ENCODE data around the gene USP53.
"Not testable (repeated sequence)": the region's sequence is repeated elsewhere in the genome, so short reads cannot be mapped to it uniquely, and the experiment has no call there.

USP53 gene

GRCh38 chr4:119244344-119244743 lies 31.8 kb downstream of the USP53 start:
- Histone ChIP-seq H4K8ac (ENCODE audit: low read length) (no peak overlapping the region), H3K9ac (ENCODE audit: low read length) (peak overlapping the region; percentile 14), H2AFZ (ENCODE audit: low read depth, low read length) (no peak overlapping the region), H2BK12ac (ENCODE audit: low read length in 2 of 2) (no peak overlapping the region), H3K4me3 (ENCODE audit: insufficient read depth in 1 of 2, low read depth in 1 of 2, low read length in 2 of 2) (no peak overlapping the region), H3K27ac (ENCODE audit: low read length, poor library complexity, severe bottlenecking) (no peak overlapping the region), H2BK5ac (ENCODE audit: low read depth, low read length, poor library complexity, severe bottlenecking) (no peak overlapping the region), H2AK5ac (ENCODE audit: low read length, severe bottlenecking) (no peak overlapping the region), H3K9me3 (ENCODE audit: control insufficient read depth, low read length) (no peaks in the 10 kb centered on the region), H2BK15ac (ENCODE audit: low read depth, poor library complexity, severe bottlenecking) (no peak overlapping the region), H3K4ac (ENCODE audit: low read depth in 1 of 2, low read length in 2 of 2) (no peak overlapping the region), H3K14ac (ENCODE audit: low read length in 2 of 2) (no peak overlapping the region), H3K4me2 (ENCODE audit: low read length, poor library complexity, severe bottlenecking) (no peak overlapping the region), H3K79me1 (replicated peaks; ENCODE audit: low read length, poor library complexity, severe bottlenecking) (peaks cover 5% of the 10 kb centered on the region), H3K4me1 (ENCODE audit: control insufficient read depth, insufficient read depth, low read depth, low read length) (no peaks in the 10 kb centered on the region), H3K36me3 (ENCODE audit: control insufficient read depth in 1 of 2, insufficient read depth in 2 of 2, low read depth in 1 of 2, low read length in 2 of 2) (peaks cover 0 to 99% of the 10 kb centered on the region in 2 experiments), H3K18ac (ENCODE audit: low read depth in 1 of 2, low read length in 2 of 2) (no peak overlapping the region), H3K23ac (ENCODE audit: low read length in 2 of 2) (no peak overlapping the region), H4K91ac (ENCODE audit: low read length) (no peak overlapping the region), H3K27me3 (ENCODE audit: control insufficient read depth in 1 of 2, insufficient read depth in 1 of 2, low read length in 2 of 2) (no peaks in the 10 kb centered on the region), H2BK120ac (ENCODE audit: low read depth, low read length) (no peak overlapping the region)
- DNase-seq = no peak
- 97% methylated on average over 3 of the region's 3 CpGs for WGBS

GRCh38 chr4:119244832-119245231 lies 32.3 kb downstream of the USP53 start:
- no peak overlapping the region for H2BK5ac ChIP-seq (ENCODE audit: low read depth, low read length, poor library complexity, severe bottlenecking)
- H2BK120ac ChIP-seq (ENCODE audit: low read depth, low read length) = no peak overlapping the region
- peak overlapping the region; percentile 14 for H3K9ac ChIP-seq (ENCODE audit: low read length)
- no peaks in the 10 kb centered on the region for H3K27me3 ChIP-seq (ENCODE audit: control insufficient read depth in 1 of 2, insufficient read depth in 1 of 2, low read length in 2 of 2)
- no peak overlapping the region for H2BK15ac ChIP-seq (ENCODE audit: low read depth, poor library complexity, severe bottlenecking)
- no peak for DNase-seq
- no peak overlapping the region for H2AK5ac ChIP-seq (ENCODE audit: low read length, severe bottlenecking)
- no peaks in the 10 kb centered on the region for H3K4me1 ChIP-seq (ENCODE audit: control insufficient read depth, insufficient read depth, low read depth, low read length)
- no peak overlapping the region for H3K23ac ChIP-seq (ENCODE audit: low read length in 2 of 2)
- H3K36me3 ChIP-seq (ENCODE audit: control insufficient read depth in 1 of 2, insufficient read depth in 2 of 2, low read depth in 1 of 2, low read length in 2 of 2) = peaks cover 0 to 97% of the 10 kb centered on the region in 2 experiments
- no peak overlapping the region for H3K4me3 ChIP-seq (ENCODE audit: insufficient read depth in 1 of 2, low read depth in 1 of 2, low read length in 2 of 2)
- H3K79me1 ChIP-seq (replicated peaks; ENCODE audit: low read length, poor library complexity, severe bottlenecking) = peaks cover 5% of the 10 kb centered on the region
- no peaks in the 10 kb centered on the region for H3K9me3 ChIP-seq (ENCODE audit: control insufficient read depth, low read length)
- no peak overlapping the region for H4K8ac ChIP-seq (ENCODE audit: low read length)
- no peak overlapping the region for H2BK12ac ChIP-seq (ENCODE audit: low read length in 2 of 2)
- H4K91ac ChIP-seq (ENCODE audit: low read length) = no peak overlapping the region
- no peak overlapping the region for H3K27ac ChIP-seq (ENCODE audit: low read length, poor library complexity, severe bottlenecking)
- H3K4ac ChIP-seq (ENCODE audit: low read depth in 1 of 2, low read length in 2 of 2) = no peak overlapping the region
- no peak overlapping the region for H3K14ac ChIP-seq (ENCODE audit: low read length in 2 of 2)
- H3K4me2 ChIP-seq (ENCODE audit: low read length, poor library complexity, severe bottlenecking) = no peak overlapping the region
- H3K18ac ChIP-seq (ENCODE audit: low read depth in 1 of 2, low read length in 2 of 2) = no peak overlapping the region
- no peak overlapping the region for H2AFZ ChIP-seq (ENCODE audit: low read depth, low read length)

DNA sequence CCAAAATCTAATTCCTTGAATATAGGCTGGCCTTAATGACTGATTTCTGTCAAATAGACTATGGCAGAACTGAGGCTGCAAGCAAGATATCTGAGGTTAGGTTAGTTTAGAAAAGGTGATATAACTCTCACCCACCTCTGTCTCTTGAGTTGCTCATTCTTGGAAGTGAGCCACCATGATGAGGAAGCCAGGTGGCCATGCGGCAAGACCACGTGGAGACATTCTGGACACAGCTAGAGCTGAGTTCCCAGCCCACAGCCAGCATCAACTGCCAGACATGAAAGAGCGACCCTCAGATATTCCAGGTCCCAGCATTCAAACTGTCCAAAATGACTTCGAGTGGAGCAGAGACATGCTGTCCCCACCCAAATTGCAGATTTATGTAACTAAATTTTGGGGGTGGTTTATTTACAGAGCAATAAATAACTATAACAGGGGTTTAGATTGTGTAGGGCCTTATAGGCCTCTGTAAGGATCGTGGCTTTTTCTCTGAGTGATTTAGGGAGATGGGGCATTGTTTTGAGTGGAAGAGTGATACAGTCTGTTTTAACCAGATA lies 33.7 kb downstream of the USP53 start:
- Histone ChIP-seq H3K79me1 (replicated peaks; ENCODE audit: low read length, poor library complexity, severe bottlenecking) (peaks cover 5% of the 10 kb centered on the region), H3K27ac (ENCODE audit: low read length, poor library complexity, severe bottlenecking) (no peak overlapping the region), H3K9me3 (ENCODE audit: control insufficient read depth, low read length) (no peaks in the 10 kb centered on the region), H3K4me3 (ENCODE audit: insufficient read depth in 1 of 2, low read depth in 1 of 2, low read length in 2 of 2) (no peak overlapping the region), H3K4me1 (ENCODE audit: control insufficient read depth, insufficient read depth, low read depth, low read length) (no peaks in the 10 kb centered on the region), H2AK5ac (ENCODE audit: low read length, severe bottlenecking) (no peak overlapping the region), H3K36me3 (ENCODE audit: control insufficient read depth in 1 of 2, insufficient read depth in 2 of 2, low read depth in 1 of 2, low read length in 2 of 2) (peaks cover 0 to 96% of the 10 kb centered on the region in 2 experiments), H3K9ac (ENCODE audit: low read length) (peak overlapping the region; percentile 4), H2AFZ (ENCODE audit: low read depth, low read length) (no peak overlapping the region), H4K91ac (ENCODE audit: low read length) (no peak overlapping the region), H4K8ac (ENCODE audit: low read length) (no peak overlapping the region), H3K14ac (ENCODE audit: low read length in 2 of 2) (no peak overlapping the region), H3K4me2 (ENCODE audit: low read length, poor library complexity, severe bottlenecking) (no peak overlapping the region), H3K18ac (ENCODE audit: low read depth in 1 of 2, low read length in 2 of 2) (no peak overlapping the region), H3K27me3 (ENCODE audit: control insufficient read depth in 1 of 2, insufficient read depth in 1 of 2, low read length in 2 of 2) (no peaks in the 10 kb centered on the region), H2BK5ac (ENCODE audit: low read depth, low read length, poor library complexity, severe bottlenecking) (no peak overlapping the region), H2BK12ac (ENCODE audit: low read length in 2 of 2) (no peak overlapping the region), H3K4ac (ENCODE audit: low read depth in 1 of 2, low read length in 2 of 2) (no peak overlapping the region), H2BK120ac (ENCODE audit: low read depth, low read length) (no peak overlapping the region), H3K23ac (ENCODE audit: low read length in 2 of 2) (no peak overlapping the region), H2BK15ac (ENCODE audit: low read depth, poor library complexity, severe bottlenecking) (no peak overlapping the region)
- 93% methylated on average over 5 of the region's 5 CpGs for WGBS
- no peak for DNase-seq

DNA sequence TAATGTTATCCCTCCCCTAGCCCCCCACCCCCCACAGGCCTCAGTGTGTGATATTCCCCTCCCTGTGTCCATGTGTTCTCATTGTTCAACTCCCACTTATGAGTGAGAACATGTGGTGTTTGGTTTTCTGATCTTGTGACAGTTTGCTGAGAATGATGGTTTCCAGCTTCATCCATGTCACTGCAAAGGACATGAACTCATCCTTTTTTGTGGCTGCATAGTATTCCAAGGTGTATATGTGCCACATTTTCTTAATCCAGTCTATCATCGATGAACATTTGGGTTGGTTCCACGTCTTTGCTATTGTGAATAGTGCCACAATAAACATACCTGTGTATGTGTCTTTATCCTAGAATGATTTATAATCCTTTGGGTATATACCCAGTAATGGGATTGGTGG lies 38.5 kb downstream of the USP53 start:
- not testable (repeated sequence) for H2BK120ac ChIP-seq (ENCODE audit: low read depth, low read length); H4K8ac ChIP-seq (ENCODE audit: low read length); H2BK12ac ChIP-seq (ENCODE audit: low read length in 2 of 2); H3K14ac ChIP-seq (ENCODE audit: low read length in 2 of 2); H4K91ac ChIP-seq (ENCODE audit: low read length); H2AFZ ChIP-seq (ENCODE audit: low read depth, low read length); H3K4ac ChIP-seq (ENCODE audit: low read depth in 1 of 2, low read length in 2 of 2); H2BK5ac ChIP-seq (ENCODE audit: low read depth, low read length, poor library complexity, severe bottlenecking); DNase-seq; H3K4me1 ChIP-seq (ENCODE audit: control insufficient read depth, insufficient read depth, low read depth, low read length); H3K4me3 ChIP-seq (ENCODE audit: insufficient read depth in 1 of 2, low read depth in 1 of 2, low read length in 2 of 2); H3K18ac ChIP-seq (ENCODE audit: low read depth in 1 of 2, low read length in 2 of 2); H3K9me3 ChIP-seq (ENCODE audit: control insufficient read depth, low read length); H3K79me1 ChIP-seq (replicated peaks; ENCODE audit: low read length, poor library complexity, severe bottlenecking); H3K4me2 ChIP-seq (ENCODE audit: low read length, poor library complexity, severe bottlenecking); H3K9ac ChIP-seq (ENCODE audit: low read length); H3K27ac ChIP-seq (ENCODE audit: low read length, poor library complexity, severe bottlenecking); H3K23ac ChIP-seq (ENCODE audit: low read length in 2 of 2); H2BK15ac ChIP-seq (ENCODE audit: low read depth, poor library complexity, severe bottlenecking); H2AK5ac ChIP-seq (ENCODE audit: low read length, severe bottlenecking); H3K27me3 ChIP-seq (ENCODE audit: control insufficient read depth in 1 of 2, insufficient read depth in 1 of 2, low read length in 2 of 2)
- H3K36me3 ChIP-seq (ENCODE audit: control insufficient read depth in 1 of 2, insufficient read depth in 2 of 2, low read depth in 1 of 2, low read length in 2 of 2) = peaks cover 10 to 91% of the 10 kb centered on the region in 2 experiments
- 100% methylated on average over 1 of the region's 2 CpGs for WGBS

Data from mesenchymal stem cell (in vitro differentiated cells and primary cell).